Effector memory CD4-positive, alpha-beta T cell (primary cell): Measurements from ENCODE around the gene PAFAH1B1.
"Not testable (repeated sequence)": the region's sequence is repeated elsewhere in the genome, so short reads cannot be mapped to it uniquely, and the experiment has no call there.

ENCODE experiments used
- DNase-seq, 3 donors: peaks; one replicate each; pipeline ENCODE4 v3.0.0-alpha.2; 2020
- H3K27ac ChIP-seq: 2 replicates; pipeline ENCODE4 v1.7.0; 2013; ENCODE audit warnings: mild to moderate bottlenecking, low read length, moderate library complexity; ENCODE audit not compliant: insufficient read depth, poor library complexity, severe bottlenecking
- H3K27me3 ChIP-seq: replicated peaks from 2 replicates; pipeline ENCODE4 v1.7.0; 2013; ENCODE audit warnings: mild to moderate bottlenecking, low read length; ENCODE audit not compliant: insufficient read depth, control insufficient read depth, poor library complexity, severe bottlenecking
- H3K36me3 ChIP-seq: 2 replicates; pipeline ENCODE4 v1.7.0; 2013; ENCODE audit warnings: mild to moderate bottlenecking, low read length, moderate library complexity; ENCODE audit not compliant: control insufficient read depth, insufficient read depth
- H3K4me1 ChIP-seq: 2 replicates; pipeline ENCODE4 v1.7.0; 2013; ENCODE audit warnings: low read length, mild to moderate bottlenecking; ENCODE audit not compliant: control insufficient read depth, insufficient read depth, poor library complexity, severe bottlenecking
- H3K4me3 ChIP-seq: 2 replicates; pipeline ENCODE4 v1.7.0; 2013; ENCODE audit warnings: low read length, low read depth, mild to moderate bottlenecking; ENCODE audit not compliant: insufficient read depth, poor library complexity, severe bottlenecking
- H3K9me3 ChIP-seq: 2 replicates; pipeline ENCODE4 v1.7.0; 2013; ENCODE audit warnings: mild to moderate bottlenecking, low read length, moderate library complexity; ENCODE audit not compliant: control insufficient read depth

Gene PAFAH1B1

GRCh38 chr17:2634361-2634960 is 41.0 kb downstream of the PAFAH1B1 start:
- DNase-seq, result no peak
- Histone ChIP-seq H3K27me3 (no peaks in the 10 kb centered on the region), H3K4me3 (no peak overlapping the region), H3K4me1 (peaks cover 13% of the 10 kb centered on the region), H3K27ac (no peak overlapping the region), H3K9me3 (no peaks in the 10 kb centered on the region), H3K36me3 (peaks cover 7% of the 10 kb centered on the region)

- Histone ChIP-seq H3K9me3 (no peaks in the 10 kb centered on the region), H3K27ac (no peak overlapping the region), H3K4me1 (peaks cover 6% of the 10 kb centered on the region), H3K27me3 (no peaks in the 10 kb centered on the region), H3K4me3 (no peak overlapping the region), H3K36me3 (peaks cover 10% of the 10 kb centered on the region)
- DNase-seq, result no peak
Measured at GRCh38 chr17:2635241-2635640, 41.8 kb downstream of the PAFAH1B1 start.

DNA sequence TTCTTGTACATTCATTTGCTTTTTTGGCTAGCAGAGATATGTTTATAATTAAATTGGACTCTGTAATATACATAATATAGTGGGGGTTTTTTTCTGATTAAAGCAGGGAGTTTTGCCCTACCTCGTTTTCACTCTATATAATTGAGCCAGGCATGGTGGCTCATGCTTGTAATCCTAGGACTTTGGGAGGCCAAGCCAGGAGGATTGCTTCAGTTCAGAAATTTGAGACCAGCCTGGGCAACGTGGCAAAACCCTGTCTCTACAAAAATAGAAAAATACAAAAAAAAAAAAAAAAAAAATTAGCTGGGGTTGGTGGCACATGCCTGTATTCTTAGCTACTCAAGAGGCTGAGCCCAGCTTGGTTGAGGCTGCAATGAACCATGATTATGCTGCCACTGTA is 42.2 kb downstream of the PAFAH1B1 start:
- H3K4me3 ChIP-seq, result no peak overlapping the region
- no peak for DNase-seq
- no peaks in the 10 kb centered on the region for H3K9me3 ChIP-seq
- H3K27ac ChIP-seq, result no peak overlapping the region
- H3K27me3 ChIP-seq, result no peaks in the 10 kb centered on the region
- peaks cover 10% of the 10 kb centered on the region for H3K36me3 ChIP-seq
- peaks cover 5% of the 10 kb centered on the region for H3K4me1 ChIP-seq

- H3K36me3 ChIP-seq, result peaks cover 14% of the 10 kb centered on the region
- no peak overlapping the region for H3K4me3 ChIP-seq
- DNase-seq, result no peak
- peaks cover 3% of the 10 kb centered on the region for H3K4me1 ChIP-seq
- H3K9me3 ChIP-seq, result no peaks in the 10 kb centered on the region
- no peaks in the 10 kb centered on the region for H3K27me3 ChIP-seq
- H3K27ac ChIP-seq, result no peak overlapping the region
Measured at GRCh38 chr17:2636169-2636930, 42.9 kb downstream of the PAFAH1B1 start.

DNA sequence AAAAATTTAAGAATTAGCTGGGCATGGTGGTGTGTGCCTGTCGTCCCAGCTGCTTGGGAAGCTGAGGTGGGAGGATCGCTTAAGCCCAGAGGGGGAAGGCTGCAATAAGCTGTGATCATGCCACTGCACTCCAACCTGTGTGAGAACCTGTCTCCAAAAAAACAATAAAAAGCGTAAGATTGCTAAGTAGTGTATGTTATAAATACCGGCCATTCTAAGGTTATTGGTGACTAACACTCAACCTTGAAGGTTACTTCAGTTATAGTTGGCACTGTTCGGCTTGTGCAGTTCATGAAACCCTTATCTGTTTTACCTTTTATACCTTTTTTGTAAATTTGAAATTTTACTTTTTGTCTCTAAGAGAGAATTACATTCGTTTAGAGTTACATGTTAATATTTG is 44.0 kb downstream of the PAFAH1B1 start:
- no peaks in the 10 kb centered on the region for H3K9me3 ChIP-seq
- peaks cover 21% of the 10 kb centered on the region for H3K36me3 ChIP-seq
- H3K27me3 ChIP-seq, result no peaks in the 10 kb centered on the region
- H3K27ac ChIP-seq, result no peak overlapping the region
- no peak overlapping the region for H3K4me3 ChIP-seq
- no peak for DNase-seq
- no peaks in the 10 kb centered on the region for H3K4me1 ChIP-seq

- H3K27me3 ChIP-seq, result no peaks in the 10 kb centered on the region
- no peaks in the 10 kb centered on the region for H3K4me1 ChIP-seq
- H3K4me3 ChIP-seq, result no peak overlapping the region
- no peak overlapping the region for H3K27ac ChIP-seq
- peaks cover 30% of the 10 kb centered on the region for H3K36me3 ChIP-seq
- no peak for DNase-seq
- H3K9me3 ChIP-seq, result no peaks in the 10 kb centered on the region
Measured at GRCh38 chr17:2644971-2645370, 51.5 kb downstream of the PAFAH1B1 start.

DNA sequence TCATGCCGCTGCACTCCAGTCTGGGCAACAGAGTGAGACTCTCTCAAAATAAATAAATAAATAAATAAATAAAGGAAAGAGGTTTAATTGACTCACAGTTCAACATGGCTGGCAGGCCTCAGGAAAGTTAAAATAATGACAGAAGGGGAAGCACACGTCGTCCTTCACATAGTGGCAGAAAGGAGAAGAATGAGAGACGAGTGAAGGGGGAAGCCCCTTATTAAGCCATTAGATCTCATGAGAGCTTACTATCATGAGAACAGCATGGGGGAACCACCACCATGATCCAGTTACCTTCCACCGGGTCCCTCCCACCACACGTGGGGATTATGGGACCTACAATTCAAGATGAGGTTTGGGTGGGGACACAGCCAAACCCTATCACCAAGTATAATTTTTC is 54.5 kb downstream of the PAFAH1B1 start:
- no peak overlapping the region for H3K4me3 ChIP-seq
- H3K27me3 ChIP-seq, result no peaks in the 10 kb centered on the region
- H3K9me3 ChIP-seq, result no peaks in the 10 kb centered on the region
- DNase-seq, result no peak
- H3K36me3 ChIP-seq, result peaks cover 17% of the 10 kb centered on the region
- no peak overlapping the region for H3K27ac ChIP-seq
- no peaks in the 10 kb centered on the region for H3K4me1 ChIP-seq

- no peaks in the 10 kb centered on the region for H3K4me1 ChIP-seq
- DNase-seq, result no peak
- H3K4me3 ChIP-seq, result no peak overlapping the region
- no peaks in the 10 kb centered on the region for H3K9me3 ChIP-seq
- no peak overlapping the region for H3K27ac ChIP-seq
- peaks cover 5% of the 10 kb centered on the region for H3K36me3 ChIP-seq
- H3K27me3 ChIP-seq, result no peaks in the 10 kb centered on the region
Measured at GRCh38 chr17:2649191-2649590, 55.7 kb downstream of the PAFAH1B1 start.

- not testable (repeated sequence) for DNase-seq, H3K36me3 ChIP-seq, H3K4me1 ChIP-seq, H3K9me3 ChIP-seq, H3K27ac ChIP-seq, H3K27me3 ChIP-seq, H3K4me3 ChIP-seq
Measured at GRCh38 chr17:2652911-2653310, 59.5 kb downstream of the PAFAH1B1 start.

- H3K27ac ChIP-seq, result no peak overlapping the region
- H3K4me1 ChIP-seq, result peaks cover 3% of the 10 kb centered on the region
- no peak overlapping the region for H3K4me3 ChIP-seq
- H3K27me3 ChIP-seq, result no peaks in the 10 kb centered on the region
- DNase-seq, result no peak
- no peaks in the 10 kb centered on the region for H3K9me3 ChIP-seq
- H3K36me3 ChIP-seq, result no peaks in the 10 kb centered on the region
Measured at GRCh38 chr17:2655546-2655945, 62.1 kb downstream of the PAFAH1B1 start.
